GM15510 (cell line): ENCODE data around the gene TFF1.

Experiments
- POLR2A ChIP-seq: IDR thresholded peaks from 3 replicates; pipeline ENCODE4 v1.6.1; 2011; ENCODE audit warnings: borderline replicate concordance; ENCODE audit not compliant: insufficient read length; ENCODE audit errors: extremely low read depth

TFF1 gene

GRCh38 chr21:42404539-42404938, 38.2 kb upstream of the TFF1 start:
- TF ChIP-seq POLR2A: no peak

GRCh38 chr21:42403611-42404231, 37.4 kb upstream of the TFF1 start, which contains the start of gene UBASH3A:
TSS of gene UBASH3A (plus strand) at chr21:42403902. CDS start at chr21:42403946, 44 bp downstream.
- no peak for TF ChIP-seq POLR2A

GRCh38 chr21:42401820-42402251, 35.5 kb upstream of the TFF1 start:
- no peak for TF ChIP-seq POLR2A

GRCh38 chr21:42401154-42401553, 34.8 kb upstream of the TFF1 start:
- TF ChIP-seq POLR2A: no peak

GRCh38 chr21:42400525-42400924, 34.2 kb upstream of the TFF1 start:
- no peak for TF ChIP-seq POLR2A

GRCh38 chr21:42398436-42399028, 32.2 kb upstream of the TFF1 start:
- TF ChIP-seq POLR2A: no peak

GRCh38 chr21:42397746-42398394, 31.5 kb upstream of the TFF1 start:
- no peak for TF ChIP-seq POLR2A

- TF ChIP-seq POLR2A: no peak
Measured at GRCh38 chr21:42396799-42397745, 30.7 kb upstream of the TFF1 start.

- no peak for TF ChIP-seq POLR2A
Measured at GRCh38 chr21:42395905-42396651, 29.7 kb upstream of the TFF1 start, which contains the start of gene TMPRSS3. TSS of gene TMPRSS3 (minus strand) at chr21:42396052. CDS start at chr21:42395417, 635 bp downstream.

- no peak for TF ChIP-seq POLR2A
Measured at GRCh38 chr21:42395302-42395701, 29.0 kb upstream of the TFF1 start.

GRCh38 chr21:42393443-42393950, 27.2 kb upstream of the TFF1 start:
- no peak for TF ChIP-seq POLR2A

- no peak for TF ChIP-seq POLR2A
Measured at GRCh38 chr21:42392731-42393442, 26.6 kb upstream of the TFF1 start.

- no peak for TF ChIP-seq POLR2A
Measured at GRCh38 chr21:42391297-42391696, 25.0 kb upstream of the TFF1 start.

- no peak for TF ChIP-seq POLR2A
Measured at GRCh38 chr21:42390696-42391095, 24.4 kb upstream of the TFF1 start.

GRCh38 chr21:42390193-42390592, 23.9 kb upstream of the TFF1 start:
- TF ChIP-seq POLR2A: no peak
